K562 (cell line): Measurements from ENCODE around the gene ADRB2. TPM values are rescaled to one million over a fixed set of nuclear protein-coding genes. Genes with fewer than 3 reads are reported as not detected.
A peak's percentile ranks its signal among the peaks of the same experiment; 100 is the strongest.

Experiments
- ATAC-seq: fragments of 200-7000 bp; cut with Tn5 transposase; 3 replicates; pipeline ENCODE4 v1.9.1; 2020; ENCODE audit warnings: moderate library complexity
- BruUV-seq: library from RNA; stranded (reverse); fragments of 400-500 nt; replicated peaks from 2 replicates; lab custom pipeline; 2021; lab: Mats Ljungman, UMichigan
- CTCF ChIA-PET: fragments of 300-600 bp; formaldehyde crosslinking; extraction: SDS; loops from one replicate; lab custom pipeline; 2021; ENCODE audit warnings: low intra/inter-chr PET ratio; lab: Yijun Ruan, JAX
- POLR2A ChIA-PET: fragments of 300-600, 350-650 bp; sonication (Branson Sonifier 250); formaldehyde crosslinking; extraction: SDS; loops from one replicate; lab custom pipeline; 2021; ENCODE audit warnings: antibody characterized with exemption, inconsistent platforms; lab: Yijun Ruan, JAX
- DNase-seq, 4 experiments: peaks; one replicate each; pipeline versions ENCODE4 v3.0.0 to v3.0.0-alpha.2; 2011 to 2018; ENCODE audit warnings: low spot score in 3 of 4, mixed read lengths in 3 of 4; ENCODE audit errors: extremely low read depth in 1 of 4
- FAIRE-seq: peaks from 2 replicates; lab custom pipeline; 2011; peaks lifted over from hg19 to GRCh38; lab: Jason Lieb, UNC
- H2AFZ ChIP-seq: 2 replicates; pipeline ENCODE4 v1.6.0; 2011; ENCODE audit warnings: low read depth, low read length, control low read depth, inconsistent platforms
- H3K27ac ChIP-seq: fragments of 200-600 bp; 3 replicates; pipeline ENCODE4 v1.8.0; 2011; ENCODE audit warnings: low read depth, mild to moderate bottlenecking, control low read depth, inconsistent platforms, low read length, moderate library complexity, mixed read lengths; ENCODE audit errors: extremely low read depth
- H3K27me3 ChIP-seq, 2 experiments: fragments of 300-600 bp in 1 of 2; 2 replicates in 1 of 2; 3 replicates in 1 of 2; pipeline versions ENCODE4 v1.6.0 to v1.8.0; 2011; ENCODE audit warnings: inconsistent platforms in 2 of 2, low read length in 2 of 2, mild to moderate bottlenecking in 1 of 2, mixed read lengths in 1 of 2, moderate library complexity in 1 of 2; ENCODE audit not compliant: control insufficient read depth in 2 of 2, insufficient read depth in 2 of 2
- H3K36me3 ChIP-seq: fragments of 300-600 bp; 3 replicates; pipeline ENCODE4 v1.8.0; 2011; ENCODE audit warnings: mild to moderate bottlenecking, low read length, inconsistent platforms; ENCODE audit not compliant: control insufficient read depth, insufficient read depth
- H3K4me1 ChIP-seq, 2 experiments: fragments of 200-600 bp in 1 of 2; replicated peaks in 1 of 2; 2 replicates in 1 of 2; 3 replicates in 1 of 2; pipeline versions ENCODE4 v1.5.1 to v1.8.0; 2011; ENCODE audit warnings: inconsistent platforms in 2 of 2, low read length in 2 of 2, mild to moderate bottlenecking in 1 of 2, mixed read lengths in 1 of 2, moderate library complexity in 1 of 2; ENCODE audit not compliant: control insufficient read depth in 2 of 2, insufficient read depth in 2 of 2
- H3K4me2 ChIP-seq: 2 replicates; pipeline ENCODE4 v1.6.1; 2011; ENCODE audit warnings: low read length, control low read depth, inconsistent platforms, mixed read lengths; ENCODE audit not compliant: insufficient read depth
- H3K4me3 ChIP-seq: fragments of 200-600 bp; sonication (generic), shearing (Covaris generic); 2 replicates; pipeline ENCODE4 v1.5.1; 2016; ENCODE audit warnings: control low read depth, inconsistent platforms
- H3K79me2 ChIP-seq: fragments of 200-600 bp; 3 replicates; pipeline ENCODE4 v1.8.0; 2011; ENCODE audit warnings: low read length, inconsistent platforms; ENCODE audit not compliant: control insufficient read depth, insufficient read depth
- H3K9ac ChIP-seq, 2 experiments: 2 replicates each; pipeline versions ENCODE4 v1.6.0 to v1.6.1; 2011; ENCODE audit warnings: low read depth in 2 of 2, low read length in 2 of 2, control low read depth in 1 of 2, inconsistent platforms in 1 of 2, mild to moderate bottlenecking in 1 of 2, mixed read lengths in 1 of 2; ENCODE audit not compliant: insufficient read depth in 1 of 2
- H3K9me1 ChIP-seq: one replicate; pipeline ENCODE4 v1.6.0; 2011; ENCODE audit warnings: inconsistent platforms, mild to moderate bottlenecking, low read length, moderate library complexity; ENCODE audit not compliant: control insufficient read depth, insufficient read depth
- H3K9me3 ChIP-seq: replicated peaks from 2 replicates; pipeline ENCODE4 v1.5.1; 2011; ENCODE audit warnings: low read depth, low read length, inconsistent platforms; ENCODE audit not compliant: control insufficient read depth, insufficient read depth
- H4K20me1 ChIP-seq: replicated peaks from 2 replicates; pipeline ENCODE4 v1.6.1; 2011; ENCODE audit warnings: low read length, inconsistent platforms, mixed read lengths; ENCODE audit not compliant: control insufficient read depth, insufficient read depth
- HNRNPH1 ChIP-seq: fragments of 200-400 bp; formaldehyde crosslinking; optimal IDR thresholded peaks from 2 replicates; pipeline ENCODE3; 2017; ENCODE audit warnings: low read depth, mild to moderate bottlenecking, low read length, moderate library complexity
- MCM2 ChIP-seq: fragments of 450-650 bp; IDR thresholded peaks from 2 replicates; pipeline ENCODE4 v1.6.1; 2017; ENCODE audit warnings: low read depth, mild to moderate bottlenecking
- NR4A1 ChIP-seq, 2 experiments: fragments of 250-450 bp in 1 of 2; fragments of 450-650 bp in 1 of 2; sonication (Bioruptor Pico) in 1 of 2; IDR thresholded peaks; 2 replicates each; pipeline versions ENCODE4 v1.4.0 to v1.6.1; 2016 to 2020; ENCODE audit warnings: mild to moderate bottlenecking in 2 of 2, missing compliant biosample characterization in 1 of 2, missing genetic modification characterization in 1 of 2, moderate library complexity in 1 of 2
- PHB ChIP-seq: fragments of 250-450 bp; sonication (Bioruptor Pico); IDR thresholded peaks from 2 replicates; pipeline ENCODE4 v1.5.0; 2021
- PHB2 ChIP-seq: fragments of 450-650 bp; IDR thresholded peaks from 2 replicates; pipeline ENCODE4 v1.6.1; 2017; ENCODE audit warnings: low read depth
- ZNF140 ChIP-seq: fragments of 250-450 bp; sonication (Bioruptor Pico); IDR thresholded peaks from 2 replicates; pipeline ENCODE4 v1.8.0; 2021; ENCODE audit warnings: moderate library complexity, mild to moderate bottlenecking, inconsistent platforms
- WGBS: fragments of 100-300 bp; shearing (Covaris generic); methylation state at CpG from one replicate; pipeline ENCODE4 v1.1.6; 2016; ENCODE audit warnings: low coverage, mixed read lengths; ENCODE audit not compliant: insufficient coverage; ENCODE audit errors: missing lambda C conversion rate; 5-methylcytosine and 5-hydroxymethylcytosine counted together
- in situ Hi-C: fragments of 300-500 bp; cut with MboI; formaldehyde crosslinking; loops from 4 replicates; pipeline ENCODE4 v1.15.0; 2018; ENCODE audit warnings: inconsistent platforms, mixed read lengths
- intact Hi-C: fragments of 100-400 bp; cut with micrococcal nuclease; formaldehyde crosslinking; loops from 2 replicates; pipeline ENCODE4 v1.14.2; 2022
- polyA plus RNA-seq, 8 experiments: library from polyadenylated mRNA; depleted of rRNA in 4 of 8; stranded (reverse) in 5 of 8; unstranded in 3 of 8; fragments of >200 nt; fragmentation: Nextera tagmentation in 2 of 8; fragmentation: Illumina TruSeq in 1 of 8; extraction: Ambion mirVana in 2 of 8; extraction: Trizol in 1 of 8; gene quantifications; 2 replicates each; pipeline versions ENCODE4 v1.2.1 to v1.2.3, GENCODE V29; 2011 to 2014; ENCODE audit warnings: inconsistent platforms in 1 of 8, missing spikeins in 1 of 8
- total RNA-seq, 7 experiments: library from RNA; depleted of rRNA in 6 of 7; stranded (reverse); fragments of >200 nt in 6 of 7; fragmentation: Illumina TruSeq in 2 of 7; extraction: Trizol in 2 of 7; gene quantifications; 2 replicates each; pipeline versions ENCODE4 v1.2.1 to v1.2.3, GENCODE V29; 2011 to 2021; ENCODE audit warnings: low replicate concordance in 1 of 7
- TF ChIP-seq, protein P1 (sequence below), 2 experiments: fragments of 450-650 bp in 1 of 2; IDR thresholded peaks; 2 replicates each; pipeline ENCODE4 v1.6.1; 2011 to 2017; ENCODE audit warnings: low read depth in 2 of 2, antibody characterized with exemption in 1 of 2, borderline replicate concordance in 1 of 2, low read length in 1 of 2, mild to moderate bottlenecking in 1 of 2, mixed read lengths in 1 of 2; ENCODE audit not compliant: control insufficient read depth in 1 of 2

ADRB2 gene
- total and polyA plus RNA-seq, 9 of the 15 experiments (the other 6 are each of a cell fraction or from before 2014, with no cell fraction given): 0.01 to 0.18 (median 0.04) TPM; not detected in 2

DNA sequence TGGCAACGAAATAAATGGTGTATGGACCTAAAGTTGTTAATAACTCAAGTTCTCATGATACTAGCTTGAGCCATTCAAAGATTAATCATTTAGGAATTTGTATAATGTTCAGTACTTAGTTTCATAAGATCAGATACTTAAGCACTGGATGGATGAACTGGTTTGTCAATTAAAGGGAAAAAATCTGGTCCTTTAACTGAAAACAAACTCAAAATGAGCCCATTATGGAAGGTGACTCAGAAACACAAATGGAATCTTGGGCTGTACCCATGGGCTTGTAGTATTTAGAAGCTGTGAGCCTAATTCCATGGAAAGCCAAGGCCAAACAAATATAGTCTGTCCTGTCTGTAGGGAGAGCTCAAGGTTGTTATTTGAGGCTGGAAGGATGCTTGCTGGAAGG, 27.6 kb upstream of the ADRB2 start:
- Histone ChIP-seq H3K79me2 (no peaks in the 10 kb centered on the region), H3K4me2 (no peak overlapping the region), H3K4me1 (peaks cover 0 to 19% of the 10 kb centered on the region in 2 experiments; a peak in 3 of 5 replicates), H3K9me3 (no peaks in the 10 kb centered on the region), H2AFZ (0 out of 2 replicates have a peak overlapping the region, but pooled peaks have one; percentile 10), H3K9ac (no peak overlapping the region), H3K27me3 (no peaks in the 10 kb centered on the region), H4K20me1 (no peaks in the 10 kb centered on the region), H3K36me3 (no peaks in the 10 kb centered on the region), H3K9me1 (no peaks in the 10 kb centered on the region), H3K27ac (no peak overlapping the region), H3K4me3 (no peak overlapping the region)
- no peak for TF ChIP-seq MCM2
- no peak for TF ChIP-seq PHB (CRISPR knock-in tag)
- TF ChIP-seq HNRNPH1: no peak
- TF ChIP-seq, protein P1, sequence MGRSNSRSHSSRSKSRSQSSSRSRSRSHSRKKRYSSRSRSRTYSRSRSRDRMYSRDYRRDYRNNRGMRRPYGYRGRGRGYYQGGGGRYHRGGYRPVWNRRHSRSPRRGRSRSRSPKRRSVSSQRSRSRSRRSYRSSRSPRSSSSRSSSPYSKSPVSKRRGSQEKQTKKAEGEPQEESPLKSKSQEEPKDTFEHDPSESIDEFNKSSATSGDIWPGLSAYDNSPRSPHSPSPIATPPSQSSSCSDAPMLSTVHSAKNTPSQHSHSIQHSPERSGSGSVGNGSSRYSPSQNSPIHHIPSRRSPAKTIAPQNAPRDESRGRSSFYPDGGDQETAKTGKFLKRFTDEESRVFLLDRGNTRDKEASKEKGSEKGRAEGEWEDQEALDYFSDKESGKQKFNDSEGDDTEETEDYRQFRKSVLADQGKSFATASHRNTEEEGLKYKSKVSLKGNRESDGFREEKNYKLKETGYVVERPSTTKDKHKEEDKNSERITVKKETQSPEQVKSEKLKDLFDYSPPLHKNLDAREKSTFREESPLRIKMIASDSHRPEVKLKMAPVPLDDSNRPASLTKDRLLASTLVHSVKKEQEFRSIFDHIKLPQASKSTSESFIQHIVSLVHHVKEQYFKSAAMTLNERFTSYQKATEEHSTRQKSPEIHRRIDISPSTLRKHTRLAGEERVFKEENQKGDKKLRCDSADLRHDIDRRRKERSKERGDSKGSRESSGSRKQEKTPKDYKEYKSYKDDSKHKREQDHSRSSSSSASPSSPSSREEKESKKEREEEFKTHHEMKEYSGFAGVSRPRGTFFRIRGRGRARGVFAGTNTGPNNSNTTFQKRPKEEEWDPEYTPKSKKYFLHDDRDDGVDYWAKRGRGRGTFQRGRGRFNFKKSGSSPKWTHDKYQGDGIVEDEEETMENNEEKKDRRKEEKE (IDR thresholded peaks at IDR 0.05; ENCODE audit: borderline replicate concordance in 1 of 2, control insufficient read depth in 1 of 2, low read depth in 2 of 2, low read length in 1 of 2): no peak
- TF ChIP-seq ZNF140 (CRISPR knock-in tag): no peak
- no peak for TF ChIP-seq PHB2
- TF ChIP-seq NR4A1 (CRISPR knock-in tag; IDR thresholded peaks at IDR 0.05): no peak
- no peak for TF ChIP-seq NR4A1 (tag; IDR thresholded peaks at IDR 0.05)
- ChIA-PET CTCF (no interaction called here), POLR2A (no interaction called here)
- DNase-seq: no peak
- no TSS peak for BruUV-seq
- no peak for FAIRE-seq
- no peak for ATAC-seq
- 0% methylated on average over 1 of the region's 1 CpG for WGBS
- intact Hi-C loops (no loop called here), in situ Hi-C loops (no loop called here)
